ENCODE data around the gene SLC66A2.

SLC66A2 gene

GRCh38 chr18:79861687-79862086 lies 89.8 kb downstream of the SLC66A2 start:
- TF ChIP-seq NFIC (IDR thresholded peaks at IDR 0.05) = no peak

DNA sequence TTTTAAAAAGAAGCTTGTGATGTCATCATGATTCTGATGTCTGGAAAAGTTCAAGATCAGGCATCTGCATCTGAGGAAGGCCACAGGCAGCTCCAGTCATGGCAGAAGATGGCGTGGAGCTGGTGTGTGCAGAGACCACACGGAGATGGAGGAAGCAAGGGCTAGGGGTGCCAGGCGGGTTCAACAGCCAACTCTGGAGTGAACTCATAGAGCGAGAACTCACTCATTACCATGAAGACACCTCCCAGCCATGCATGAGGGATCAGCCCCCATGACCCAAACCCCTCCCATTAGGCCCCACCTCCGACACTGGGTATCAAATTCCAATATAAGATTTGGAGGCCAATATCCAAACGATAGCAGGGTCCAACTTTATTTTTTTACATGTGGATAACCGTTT lies 92.1 kb downstream of the SLC66A2 start:
- TF ChIP-seq REST (IDR thresholded peaks at IDR 0.05; ENCODE audit: low read depth) (no peak), RAD21 (IDR thresholded peaks at IDR 0.05; ENCODE audit: low read depth) (no peak), CREB1 (IDR thresholded peaks at IDR 0.05; ENCODE audit: low read depth) (no peak)

GRCh38 chr18:79857082-79857671 lies 94.3 kb downstream of the SLC66A2 start:
- TF ChIP-seq EGR1 (IDR thresholded peaks at IDR 0.05) = no peak
- TF ChIP-seq NFIC (IDR thresholded peaks at IDR 0.05) = no peak
- TF ChIP-seq USF1 (IDR thresholded peaks at IDR 0.05) = peak; percentile 70
- TF ChIP-seq YY1 (IDR thresholded peaks at IDR 0.05; ENCODE audit: low read depth) = no peak
- no peak for TF ChIP-seq CREB1 (IDR thresholded peaks at IDR 0.05; ENCODE audit: low read depth)
- no peak for TF ChIP-seq EP300 (IDR thresholded peaks at IDR 0.05; ENCODE audit: borderline replicate concordance)
- no peak for TF ChIP-seq CEBPB (IDR thresholded peaks at IDR 0.05)
- no peak for TF ChIP-seq ZBTB7A (IDR thresholded peaks at IDR 0.05; ENCODE audit: low read depth)
- TF ChIP-seq, protein P1, sequence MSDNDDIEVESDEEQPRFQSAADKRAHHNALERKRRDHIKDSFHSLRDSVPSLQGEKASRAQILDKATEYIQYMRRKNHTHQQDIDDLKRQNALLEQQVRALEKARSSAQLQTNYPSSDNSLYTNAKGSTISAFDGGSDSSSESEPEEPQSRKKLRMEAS (IDR thresholded peaks at IDR 0.05) = peak; percentile 52; the same call in 1 of the 2 replicates
- no peak for TF ChIP-seq TCF12 (IDR thresholded peaks at IDR 0.05; ENCODE audit: low read depth)
- no peak for TF ChIP-seq REST (IDR thresholded peaks at IDR 0.05; ENCODE audit: low read depth)

DNA sequence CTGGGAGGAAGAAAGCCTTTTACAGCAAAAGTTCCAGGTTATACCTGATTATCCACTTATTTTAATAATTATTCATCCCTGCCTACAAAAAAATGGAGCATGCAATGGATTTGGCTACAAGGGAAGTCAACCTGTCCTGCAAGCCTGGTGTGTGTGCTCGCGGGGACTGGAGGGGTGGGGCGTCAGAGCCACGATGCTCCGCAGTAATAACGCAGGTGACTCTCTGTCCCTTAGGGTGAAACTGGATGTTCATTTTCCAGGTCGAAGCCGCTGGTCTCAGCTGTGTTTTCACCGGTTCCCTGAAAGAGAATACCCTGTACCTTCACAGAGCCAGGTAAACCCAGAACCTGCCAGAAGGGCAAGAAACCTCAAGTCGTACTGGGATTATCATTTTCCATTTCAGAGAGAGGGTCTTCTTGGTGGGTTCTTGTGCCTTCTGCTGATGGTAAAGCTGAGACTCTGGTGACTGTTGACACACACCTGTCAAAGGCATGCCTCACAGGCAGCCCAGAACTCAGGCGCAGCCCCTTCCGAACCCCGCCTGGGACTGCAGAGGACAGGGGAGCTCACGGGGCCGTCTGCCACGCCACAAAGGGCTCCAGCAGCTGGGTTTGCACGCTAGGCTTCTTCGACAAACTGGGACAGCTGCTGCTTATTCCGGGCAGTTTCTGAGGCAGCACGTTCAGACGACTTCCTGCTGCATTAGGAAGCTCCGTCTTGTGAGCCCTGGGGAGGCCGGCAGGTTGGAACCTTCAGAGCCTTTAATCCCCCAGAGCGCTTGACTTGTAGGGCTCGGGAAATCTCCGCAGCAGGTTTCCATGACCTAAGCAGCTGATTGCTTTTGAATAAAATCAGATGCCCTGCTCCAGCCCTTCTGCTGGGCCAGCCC lies 95.1 kb downstream of the SLC66A2 start:
- TF ChIP-seq TAF1 (IDR thresholded peaks at IDR 0.05; ENCODE audit: low read depth) (peak; percentile 28; the same call in 1 of the 2 replicates), YY1 (IDR thresholded peaks at IDR 0.05; ENCODE audit: low read depth) (no peak), ZBTB7A (IDR thresholded peaks at IDR 0.05; ENCODE audit: low read depth) (peak; percentile 55; the same call in 1 of the 2 replicates)

GRCh38 chr18:79855147-79855933 lies 96.1 kb downstream of the SLC66A2 start:
- TF ChIP-seq EGR1 (IDR thresholded peaks at IDR 0.05) = no peak
- no peak for TF ChIP-seq CEBPB (IDR thresholded peaks at IDR 0.05)
- no peak for TF ChIP-seq FOXM1 (IDR thresholded peaks at IDR 0.05; ENCODE audit: borderline replicate concordance, low read depth)

GRCh38 chr18:79853993-79854364 lies 97.5 kb downstream of the SLC66A2 start:
- TF ChIP-seq, protein P1 (IDR thresholded peaks at IDR 0.05) = no peak
- no peak for TF ChIP-seq NFIC (IDR thresholded peaks at IDR 0.05)
- no peak for TF ChIP-seq REST (IDR thresholded peaks at IDR 0.05; ENCODE audit: low read depth)
- TF ChIP-seq YY1 (IDR thresholded peaks at IDR 0.05; ENCODE audit: low read depth) = no peak
- no peak for TF ChIP-seq CEBPB (IDR thresholded peaks at IDR 0.05)
- no peak for TF ChIP-seq RAD21 (IDR thresholded peaks at IDR 0.05; ENCODE audit: low read depth)
- no peak for TF ChIP-seq TAF1 (IDR thresholded peaks at IDR 0.05; ENCODE audit: low read depth)
- no peak for TF ChIP-seq EGR1 (IDR thresholded peaks at IDR 0.05)
- TF ChIP-seq TEAD4 (IDR thresholded peaks at IDR 0.05) = no peak
- TF ChIP-seq ZBTB7A (IDR thresholded peaks at IDR 0.05; ENCODE audit: low read depth) = no peak
- TF ChIP-seq FOXM1 (IDR thresholded peaks at IDR 0.05; ENCODE audit: borderline replicate concordance, low read depth) = no peak
- no peak for TF ChIP-seq USF1 (IDR thresholded peaks at IDR 0.05)
- TF ChIP-seq TCF12 (IDR thresholded peaks at IDR 0.05; ENCODE audit: low read depth) = no peak
- TF ChIP-seq CREB1 (IDR thresholded peaks at IDR 0.05; ENCODE audit: low read depth) = no peak
